K562 (cell line): ENCODE data around the gene PTGER4. TPM values are rescaled to one million over a fixed set of nuclear protein-coding genes. Genes with fewer than 3 reads are reported as not detected.

Source experiments
- ATAC-seq: fragments of 200-7000 bp; cut with Tn5 transposase; 3 replicates; pipeline ENCODE4 v1.9.1; 2020; ENCODE audit warnings: moderate library complexity
- BruUV-seq: library from RNA; stranded (reverse); fragments of 400-500 nt; replicated peaks from 2 replicates; lab custom pipeline; 2021; lab: Mats Ljungman, UMichigan
- CTCF ChIA-PET: fragments of 300-600 bp; formaldehyde crosslinking; extraction: SDS; loops from one replicate; lab custom pipeline; 2021; ENCODE audit warnings: low intra/inter-chr PET ratio; lab: Yijun Ruan, JAX
- POLR2A ChIA-PET: fragments of 300-600, 350-650 bp; sonication (Branson Sonifier 250); formaldehyde crosslinking; extraction: SDS; loops from one replicate; lab custom pipeline; 2021; ENCODE audit warnings: antibody characterized with exemption, inconsistent platforms; lab: Yijun Ruan, JAX
- DNase-seq, 4 experiments: peaks; one replicate each; pipeline versions ENCODE4 v3.0.0 to v3.0.0-alpha.2; 2011 to 2018; ENCODE audit warnings: low spot score in 3 of 4, mixed read lengths in 3 of 4; ENCODE audit errors: extremely low read depth in 1 of 4
- FAIRE-seq: peaks from 2 replicates; lab custom pipeline; 2011; peaks lifted over from hg19 to GRCh38; lab: Jason Lieb, UNC
- H2AFZ ChIP-seq: 2 replicates; pipeline ENCODE4 v1.6.0; 2011; ENCODE audit warnings: low read depth, low read length, control low read depth, inconsistent platforms
- H3K27ac ChIP-seq: fragments of 200-600 bp; 3 replicates; pipeline ENCODE4 v1.8.0; 2011; ENCODE audit warnings: low read depth, mild to moderate bottlenecking, control low read depth, inconsistent platforms, low read length, moderate library complexity, mixed read lengths; ENCODE audit errors: extremely low read depth
- H3K27me3 ChIP-seq, 2 experiments: fragments of 300-600 bp in 1 of 2; 2 replicates in 1 of 2; 3 replicates in 1 of 2; pipeline versions ENCODE4 v1.6.0 to v1.8.0; 2011; ENCODE audit warnings: inconsistent platforms in 2 of 2, low read length in 2 of 2, mild to moderate bottlenecking in 1 of 2, mixed read lengths in 1 of 2, moderate library complexity in 1 of 2; ENCODE audit not compliant: control insufficient read depth in 2 of 2, insufficient read depth in 2 of 2
- H3K36me3 ChIP-seq: fragments of 300-600 bp; 3 replicates; pipeline ENCODE4 v1.8.0; 2011; ENCODE audit warnings: mild to moderate bottlenecking, low read length, inconsistent platforms; ENCODE audit not compliant: control insufficient read depth, insufficient read depth
- H3K4me1 ChIP-seq, 2 experiments: fragments of 200-600 bp in 1 of 2; replicated peaks in 1 of 2; 2 replicates in 1 of 2; 3 replicates in 1 of 2; pipeline versions ENCODE4 v1.5.1 to v1.8.0; 2011; ENCODE audit warnings: inconsistent platforms in 2 of 2, low read length in 2 of 2, mild to moderate bottlenecking in 1 of 2, mixed read lengths in 1 of 2, moderate library complexity in 1 of 2; ENCODE audit not compliant: control insufficient read depth in 2 of 2, insufficient read depth in 2 of 2
- H3K4me2 ChIP-seq: 2 replicates; pipeline ENCODE4 v1.6.1; 2011; ENCODE audit warnings: low read length, control low read depth, inconsistent platforms, mixed read lengths; ENCODE audit not compliant: insufficient read depth
- H3K4me3 ChIP-seq: fragments of 200-600 bp; sonication (generic), shearing (Covaris generic); 2 replicates; pipeline ENCODE4 v1.5.1; 2016; ENCODE audit warnings: control low read depth, inconsistent platforms
- H3K79me2 ChIP-seq: fragments of 200-600 bp; 3 replicates; pipeline ENCODE4 v1.8.0; 2011; ENCODE audit warnings: low read length, inconsistent platforms; ENCODE audit not compliant: control insufficient read depth, insufficient read depth
- H3K9ac ChIP-seq, 2 experiments: 2 replicates each; pipeline versions ENCODE4 v1.6.0 to v1.6.1; 2011; ENCODE audit warnings: low read depth in 2 of 2, low read length in 2 of 2, control low read depth in 1 of 2, inconsistent platforms in 1 of 2, mild to moderate bottlenecking in 1 of 2, mixed read lengths in 1 of 2; ENCODE audit not compliant: insufficient read depth in 1 of 2
- H3K9me1 ChIP-seq: one replicate; pipeline ENCODE4 v1.6.0; 2011; ENCODE audit warnings: inconsistent platforms, mild to moderate bottlenecking, low read length, moderate library complexity; ENCODE audit not compliant: control insufficient read depth, insufficient read depth
- H3K9me3 ChIP-seq: replicated peaks from 2 replicates; pipeline ENCODE4 v1.5.1; 2011; ENCODE audit warnings: low read depth, low read length, inconsistent platforms; ENCODE audit not compliant: control insufficient read depth, insufficient read depth
- H4K20me1 ChIP-seq: replicated peaks from 2 replicates; pipeline ENCODE4 v1.6.1; 2011; ENCODE audit warnings: low read length, inconsistent platforms, mixed read lengths; ENCODE audit not compliant: control insufficient read depth, insufficient read depth
- CEBPB ChIP-seq: fragments of 450-650 bp; IDR thresholded peaks from 2 replicates; pipeline ENCODE4 v1.6.1; 2016; ENCODE audit warnings: missing genetic modification characterization, missing compliant biosample characterization
- ELK1 ChIP-seq: sonication (generic); formaldehyde crosslinking; IDR thresholded peaks from 2 replicates; pipeline ENCODE4 v1.8.1; 2022; ENCODE audit warnings: missing genetic modification reagents
- MEIS2 ChIP-seq: fragments of 450-650 bp; IDR thresholded peaks from 2 replicates; pipeline ENCODE4 v1.6.1; 2014; ENCODE audit warnings: mild to moderate bottlenecking; ENCODE audit not compliant: partially characterized antibody
- NCOA1 ChIP-seq: fragments of 450-650 bp; IDR thresholded peaks from 2 replicates; pipeline ENCODE4 v1.6.1; 2016; ENCODE audit warnings: low read depth
- SFPQ ChIP-seq: fragments of 200-400 bp; formaldehyde crosslinking; IDR thresholded peaks from 2 replicates; pipeline ENCODE4 v1.6.1; 2017; ENCODE audit warnings: mild to moderate bottlenecking, low read depth, low read length, moderate library complexity
- ZFP30 ChIP-seq: fragments of 250-450 bp; sonication (Bioruptor Pico); IDR thresholded peaks from 2 replicates; pipeline ENCODE4 v1.8.0; 2022; ENCODE audit warnings: moderate library complexity, mild to moderate bottlenecking, inconsistent platforms, borderline replicate concordance
- ZFP91 ChIP-seq: sonication (generic); formaldehyde crosslinking; IDR thresholded peaks from 2 replicates; pipeline ENCODE4 v1.8.0; 2022; ENCODE audit warnings: mild to moderate bottlenecking, missing genetic modification reagents
- WGBS: fragments of 100-300 bp; shearing (Covaris generic); methylation state at CpG from one replicate; pipeline ENCODE4 v1.1.6; 2016; ENCODE audit warnings: low coverage, mixed read lengths; ENCODE audit not compliant: insufficient coverage; ENCODE audit errors: missing lambda C conversion rate; 5-methylcytosine and 5-hydroxymethylcytosine counted together
- in situ Hi-C: fragments of 300-500 bp; cut with MboI; formaldehyde crosslinking; loops from 4 replicates; pipeline ENCODE4 v1.15.0; 2018; ENCODE audit warnings: inconsistent platforms, mixed read lengths
- intact Hi-C: fragments of 100-400 bp; cut with micrococcal nuclease; formaldehyde crosslinking; loops from 2 replicates; pipeline ENCODE4 v1.14.2; 2022
- polyA plus RNA-seq, 8 experiments: library from polyadenylated mRNA; depleted of rRNA in 4 of 8; stranded (reverse) in 5 of 8; unstranded in 3 of 8; fragments of >200 nt; fragmentation: Nextera tagmentation in 2 of 8; fragmentation: Illumina TruSeq in 1 of 8; extraction: Ambion mirVana in 2 of 8; extraction: Trizol in 1 of 8; gene quantifications; 2 replicates each; pipeline versions ENCODE4 v1.2.1 to v1.2.3, GENCODE V29; 2011 to 2014; ENCODE audit warnings: inconsistent platforms in 1 of 8, missing spikeins in 1 of 8
- total RNA-seq, 7 experiments: library from RNA; depleted of rRNA in 6 of 7; stranded (reverse); fragments of >200 nt in 6 of 7; fragmentation: Illumina TruSeq in 2 of 7; extraction: Trizol in 2 of 7; gene quantifications; 2 replicates each; pipeline versions ENCODE4 v1.2.1 to v1.2.3, GENCODE V29; 2011 to 2021; ENCODE audit warnings: low replicate concordance in 1 of 7

Gene PTGER4
- total and polyA plus RNA-seq, 9 of the 15 experiments (the other 6 are each of a cell fraction or from before 2014, with no cell fraction given): 0.31 TPM; not detected in 8

- Histone ChIP-seq H3K79me2 (no peaks in the 10 kb centered on the region), H3K4me1 (peaks cover 0 to 23% of the 10 kb centered on the region in 2 experiments; a peak in 2 of 5 replicates), H3K9ac (no peak overlapping the region), H3K27ac (no peak overlapping the region), H3K4me2 (no peak overlapping the region), H3K36me3 (no peaks in the 10 kb centered on the region), H3K9me3 (no peaks in the 10 kb centered on the region), H4K20me1 (no peaks in the 10 kb centered on the region), H3K27me3 (peaks cover 14% of the 10 kb centered on the region in 2 experiments), H3K4me3 (no peak overlapping the region), H3K9me1 (no peaks in the 10 kb centered on the region), H2AFZ (no peak overlapping the region)
- BruUV-seq: no TSS peak
- intact Hi-C loops: no loop called here
- DNase-seq (no peak), ATAC-seq (no peak), FAIRE-seq (no peak)
- ChIA-PET POLR2A (no interaction called here), CTCF (interaction anchor here (0.7 kb wide), 1 partner anchor 10 kb away, joined by 3 read pairs; no protein-coding TSS in a partner anchor)
- TF ChIP-seq ZFP91 (CRISPR knock-in tag): no peak
- peak; percentile 47 for TF ChIP-seq MEIS2
- TF ChIP-seq CEBPB: no peak
- no peak for TF ChIP-seq NCOA1
- no peak for TF ChIP-seq ZFP30
- no peak for TF ChIP-seq SFPQ
- TF ChIP-seq ELK1 (CRISPR knock-in tag): no peak
- in situ Hi-C loops: loop anchor here (25.0 kb wide), 1 partner anchor 741 kb away; no protein-coding TSS in a partner anchor
- 0% methylated on average over 2 of the region's 2 CpGs for WGBS
Measured at GRCh38 chr5:40678026-40678425, 1.7 kb upstream of the PTGER4 start.
